OCI-LY1 (cell line): ENCODE data around the gene MTHFS.

ENCODE experiments used
- H2AFZ ChIP-seq: fragments of 200-600 bp; sonication (generic), shearing (Covaris generic); 2 replicates; pipeline ENCODE4 v1.6.0; 2014; ENCODE audit warnings: antibody characterized with exemption, mild to moderate bottlenecking, low read length
- H3F3A ChIP-seq: fragments of 200-600 bp; sonication (generic), shearing (Covaris generic); 2 replicates; pipeline ENCODE4 v1.6.0; 2014; ENCODE audit warnings: mild to moderate bottlenecking, antibody characterized with exemption, low read length, moderate library complexity; ENCODE audit not compliant: insufficient read depth
- H3K27ac ChIP-seq: fragments of 200-600 bp; sonication (generic); 2 replicates; pipeline ENCODE4 v1.5.1; 2014; ENCODE audit warnings: low read length, mixed run types, mild to moderate bottlenecking, low read depth; ENCODE audit not compliant: poor library complexity, severe bottlenecking
- H3K27me3 ChIP-seq: fragments of 200-600 bp; sonication (generic); 2 replicates; pipeline ENCODE4 v1.6.0; 2014; ENCODE audit warnings: antibody characterized with exemption, mild to moderate bottlenecking, low read length, moderate library complexity; ENCODE audit not compliant: insufficient read depth
- H3K36me3 ChIP-seq: fragments of 200-600 bp; sonication (generic); 2 replicates; pipeline ENCODE4 v1.6.1; 2014; ENCODE audit warnings: mild to moderate bottlenecking, antibody characterized with exemption, low read length, moderate library complexity, mixed read lengths; ENCODE audit not compliant: insufficient read depth
- H3K4me1 ChIP-seq: fragments of 200-600 bp; sonication (generic); 2 replicates; pipeline ENCODE4 v1.5.1; 2014; ENCODE audit warnings: mild to moderate bottlenecking, low read length, moderate library complexity; ENCODE audit not compliant: insufficient read depth, severe bottlenecking
- H3K4me2 ChIP-seq: fragments of 200-600 bp; sonication (generic), shearing (Covaris generic); 2 replicates; pipeline ENCODE4 v1.6.1; 2014; ENCODE audit warnings: low read length
- H3K4me3 ChIP-seq: fragments of 200-600 bp; sonication (generic); 2 replicates; pipeline ENCODE4 v1.5.1; 2014; ENCODE audit warnings: low read length, low read depth, mild to moderate bottlenecking, mixed read lengths; ENCODE audit not compliant: poor library complexity, severe bottlenecking
- H3K79me2 ChIP-seq: fragments of 200-600 bp; shearing (Covaris generic); 2 replicates; pipeline ENCODE4 v1.6.1; 2016; ENCODE audit warnings: mixed run types, low read length, mixed read lengths; ENCODE audit not compliant: insufficient read depth
- H3K9ac ChIP-seq: fragments of 200-600 bp; sonication (generic), shearing (Covaris generic); 2 replicates; pipeline ENCODE4 v1.6.1; 2014; ENCODE audit warnings: mild to moderate bottlenecking, low read length, mixed read lengths
- H3K9me2 ChIP-seq: fragments of 200-600 bp; sonication (generic), shearing (Covaris generic); 2 replicates; pipeline ENCODE4 v1.6.1; 2014; ENCODE audit warnings: low read depth, mild to moderate bottlenecking, low read length, mixed read lengths
- H3K9me3 ChIP-seq: fragments of 200-600 bp; shearing (Covaris generic); 2 replicates; pipeline ENCODE4 v1.6.1; 2014; ENCODE audit warnings: low read length, mixed read lengths
- H4K20me1 ChIP-seq: fragments of 200-600 bp; sonication (generic), shearing (Covaris generic); 2 replicates; pipeline ENCODE4 v1.6.0; 2016; ENCODE audit warnings: mild to moderate bottlenecking, low read length; ENCODE audit not compliant: insufficient read depth
- EZH2 ChIP-seq: fragments of 200-600 bp; sonication (generic), shearing (Covaris generic); IDR thresholded peaks from 2 replicates; pipeline ENCODE4 v1.8.0; 2017; ENCODE audit warnings: borderline replicate concordance, mixed run types, mild to moderate bottlenecking, antibody characterized with exemption, low read length, moderate library complexity, mixed read lengths
- TF ChIP-seq, protein P1 (sequence below): fragments of 200-600 bp; sonication (generic), shearing (Covaris generic); IDR thresholded peaks from 2 replicates; pipeline ENCODE4 v1.5.1; 2017; ENCODE audit warnings: mild to moderate bottlenecking, antibody characterized with exemption, low read length, moderate library complexity, mixed read lengths

MTHFS gene

DNA sequence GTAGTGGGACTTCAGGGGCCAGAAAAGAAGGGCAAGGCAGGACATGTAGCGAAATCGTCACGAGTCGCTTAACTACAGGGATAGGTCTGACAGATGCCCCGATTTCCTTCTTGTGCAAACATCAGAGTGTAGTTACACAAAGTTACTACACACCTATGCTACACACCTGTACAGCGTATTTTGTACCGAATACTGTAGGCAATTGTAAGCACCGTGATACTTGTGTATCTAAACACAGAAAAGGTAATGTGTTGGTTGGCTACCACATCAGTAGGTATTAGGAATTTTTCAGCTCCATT lies 515 bp upstream of the MTHFS start:
- Histone ChIP-seq H3K9me3 (no peaks in the 10 kb centered on the region), H3K4me1 (peaks cover 51% of the 10 kb centered on the region), H3K36me3 (0 out of 2 replicates have a peak, but pooled peaks cover 3% of the 10 kb centered on the region), H3K4me3 (peak overlapping the region; percentile 78), H3K4me2 (peak overlapping the region; percentile 84), H3K27ac (peak overlapping the region; percentile 81), H3F3A (0 out of 2 replicates have a peak, but pooled peaks cover 5% of the 10 kb centered on the region), H4K20me1 (no peaks in the 10 kb centered on the region), H3K79me2 (no peaks in the 10 kb centered on the region), H2AFZ (no peak overlapping the region), H3K9ac (peak overlapping the region; percentile 95), H3K27me3 (no peaks in the 10 kb centered on the region), H3K9me2 (no peaks in the 10 kb centered on the region)
- TF ChIP-seq, protein P1, sequence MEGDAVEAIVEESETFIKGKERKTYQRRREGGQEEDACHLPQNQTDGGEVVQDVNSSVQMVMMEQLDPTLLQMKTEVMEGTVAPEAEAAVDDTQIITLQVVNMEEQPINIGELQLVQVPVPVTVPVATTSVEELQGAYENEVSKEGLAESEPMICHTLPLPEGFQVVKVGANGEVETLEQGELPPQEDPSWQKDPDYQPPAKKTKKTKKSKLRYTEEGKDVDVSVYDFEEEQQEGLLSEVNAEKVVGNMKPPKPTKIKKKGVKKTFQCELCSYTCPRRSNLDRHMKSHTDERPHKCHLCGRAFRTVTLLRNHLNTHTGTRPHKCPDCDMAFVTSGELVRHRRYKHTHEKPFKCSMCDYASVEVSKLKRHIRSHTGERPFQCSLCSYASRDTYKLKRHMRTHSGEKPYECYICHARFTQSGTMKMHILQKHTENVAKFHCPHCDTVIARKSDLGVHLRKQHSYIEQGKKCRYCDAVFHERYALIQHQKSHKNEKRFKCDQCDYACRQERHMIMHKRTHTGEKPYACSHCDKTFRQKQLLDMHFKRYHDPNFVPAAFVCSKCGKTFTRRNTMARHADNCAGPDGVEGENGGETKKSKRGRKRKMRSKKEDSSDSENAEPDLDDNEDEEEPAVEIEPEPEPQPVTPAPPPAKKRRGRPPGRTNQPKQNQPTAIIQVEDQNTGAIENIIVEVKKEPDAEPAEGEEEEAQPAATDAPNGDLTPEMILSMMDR, result no peak
- no peak for TF ChIP-seq EZH2

- H3K9ac ChIP-seq, result peak overlapping the region; percentile 95
- no peaks in the 10 kb centered on the region for H3K9me3 ChIP-seq
- H4K20me1 ChIP-seq, result no peaks in the 10 kb centered on the region
- no peaks in the 10 kb centered on the region for H3K9me2 ChIP-seq
- no peak overlapping the region for H2AFZ ChIP-seq
- H3K79me2 ChIP-seq, result no peaks in the 10 kb centered on the region
- no peaks in the 10 kb centered on the region for H3K27me3 ChIP-seq
- 0 out of 2 replicates have a peak, but pooled peaks cover 3% of the 10 kb centered on the region for H3K36me3 ChIP-seq
- TF ChIP-seq, protein P1, result no peak
- no peak for TF ChIP-seq EZH2
- peak overlapping the region; percentile 81 for H3K27ac ChIP-seq
- 0 out of 2 replicates have a peak, but pooled peaks cover 5% of the 10 kb centered on the region for H3F3A ChIP-seq
- H3K4me1 ChIP-seq, result peaks cover 51% of the 10 kb centered on the region
- H3K4me3 ChIP-seq, result peak overlapping the region; percentile 78
- H3K4me2 ChIP-seq, result peak overlapping the region; percentile 84
Observed at GRCh38 chr15:79896131-79896633, 632 bp downstream of the MTHFS start.

- no peaks in the 10 kb centered on the region for H3K4me1 ChIP-seq
- H3K9ac ChIP-seq, result no peak overlapping the region
- no peak overlapping the region for H3K27ac ChIP-seq
- no peak overlapping the region for H3K4me2 ChIP-seq
- no peaks in the 10 kb centered on the region for H3K27me3 ChIP-seq
- H3K9me3 ChIP-seq, result no peaks in the 10 kb centered on the region
- no peaks in the 10 kb centered on the region for H3K9me2 ChIP-seq
- no peaks in the 10 kb centered on the region for H4K20me1 ChIP-seq
- no peaks in the 10 kb centered on the region for H3K79me2 ChIP-seq
- H3K36me3 ChIP-seq, result peaks cover 58% of the 10 kb centered on the region
- H2AFZ ChIP-seq, result no peak overlapping the region
- no peak overlapping the region for H3K4me3 ChIP-seq
- TF ChIP-seq EZH2, result no peak
- TF ChIP-seq, protein P1, result no peak
- no peaks in the 10 kb centered on the region for H3F3A ChIP-seq
Observed at GRCh38 chr15:79887054-79887930, 9.5 kb downstream of the MTHFS start.
